ENCODE data around the gene TRMT2B.

GRCh38 chrX:101051153-101051548, 760 bp downstream of the TRMT2B start:
- TF ChIP-seq CTCF (IDR thresholded peaks at IDR 0.05; ENCODE audit: poor library complexity, severe bottlenecking) (no peak), RAD21 (conservative IDR thresholded peaks at IDR 0.05) (no peak), SMC3 (conservative IDR thresholded peaks at IDR 0.05; ENCODE audit: poor library complexity) (no peak), MXI1 (conservative IDR thresholded peaks at IDR 0.05; ENCODE audit: poor library complexity, severe bottlenecking) (no peak), EP300 (conservative IDR thresholded peaks at IDR 0.05; ENCODE audit: poor library complexity, severe bottlenecking) (no peak), EZH2 (IDR thresholded peaks at IDR 0.05; ENCODE audit: borderline replicate concordance, insufficient read depth, low read length, poor library complexity, severe bottlenecking) (no peak), TAF1 (IDR thresholded peaks at IDR 0.05; ENCODE audit: low read depth) (no peak)

Measured in neural cell (in vitro differentiated cells).